ENCODE measurements around the gene NEURL1B.
"Not testable (repeated sequence)": the region's sequence is repeated elsewhere in the genome, so short reads cannot be mapped to it uniquely, and the experiment has no call there.

Gene NEURL1B

GRCh38 chr5:172640822-172641358, at the start of gene NEURL1B:
TSS of gene NEURL1B (plus strand) at chr5:172641263. CDS start at chr5:172641407, 144 bp downstream.
- peak; percentile 30 for DNase-seq

GRCh38 chr5:172591636-172592035, 49.4 kb upstream of the NEURL1B start:
- DNase-seq, result no peak

- DNase-seq, result no peak
These were observed 48.2 kb upstream of the NEURL1B start for GRCh38 chr5:172592881-172593280.

GRCh38 chr5:172593306-172593705, 47.8 kb upstream of the NEURL1B start:
- DNase-seq, result no peak

- no peak for DNase-seq
These were observed 47.3 kb upstream of the NEURL1B start for GRCh38 chr5:172593721-172594235.

GRCh38 chr5:172594431-172594830, 46.6 kb upstream of the NEURL1B start:
- DNase-seq, result no peak

GRCh38 chr5:172594867-172595466, 46.1 kb upstream of the NEURL1B start:
- no peak for DNase-seq

- DNase-seq, result no peak
These were observed 45.2 kb upstream of the NEURL1B start for GRCh38 chr5:172595596-172596455.

- DNase-seq, result no peak
These were observed 44.3 kb upstream of the NEURL1B start for GRCh38 chr5:172596638-172597231.

- no peak for DNase-seq
These were observed 43.3 kb upstream of the NEURL1B start for GRCh38 chr5:172597755-172598155.

GRCh38 chr5:172598251-172599203, 42.5 kb upstream of the NEURL1B start:
- no peak for DNase-seq

GRCh38 chr5:172599204-172599567, 41.9 kb upstream of the NEURL1B start:
- DNase-seq, result no peak

GRCh38 chr5:172600571-172600970, 40.5 kb upstream of the NEURL1B start:
- no peak for DNase-seq

- not testable (repeated sequence) for DNase-seq
These were observed 39.5 kb upstream of the NEURL1B start for GRCh38 chr5:172601576-172601975.

GRCh38 chr5:172602783-172603231, 38.3 kb upstream of the NEURL1B start:
- no peak for DNase-seq

- DNase-seq, result no peak
These were observed 37.7 kb upstream of the NEURL1B start for GRCh38 chr5:172603251-172603806.

GRCh38 chr5:172605466-172605865, 35.6 kb upstream of the NEURL1B start:
- DNase-seq, result no peak

- no peak for DNase-seq
These were observed 34.8 kb upstream of the NEURL1B start for GRCh38 chr5:172606156-172606785.

GRCh38 chr5:172607213-172607793, 33.8 kb upstream of the NEURL1B start:
- no peak for DNase-seq

- DNase-seq, result no peak
These were observed 32.3 kb upstream of the NEURL1B start for GRCh38 chr5:172608773-172609172.

GRCh38 chr5:172610643-172611042, 30.4 kb upstream of the NEURL1B start:
- DNase-seq, result no peak
